H9 (cell line): ENCODE data around the gene PMEPA1. TPM values are rescaled to one million over a fixed set of nuclear protein-coding genes. Genes with fewer than 3 reads are reported as not detected.

ENCODE experiments used
- DNase-seq: peaks from one replicate; pipeline ENCODE4 v3.0.0-alpha.2; 2017
- H2AFZ ChIP-seq: one replicate; pipeline ENCODE4 v1.6.1; 2013; ENCODE audit warnings: mild to moderate bottlenecking, low read length, control low read depth, moderate library complexity
- H2AK5ac ChIP-seq: 2 replicates; pipeline ENCODE4 v1.6.1; 2013; ENCODE audit warnings: low read length, control low read depth, mixed read lengths; ENCODE audit not compliant: insufficient read length
- H2BK120ac ChIP-seq: one replicate; pipeline ENCODE4 v1.6.1; 2013; ENCODE audit warnings: low read depth, mild to moderate bottlenecking, low read length, control low read depth, inconsistent platforms; ENCODE audit not compliant: poor library complexity, severe bottlenecking
- H2BK12ac ChIP-seq: 2 replicates; pipeline ENCODE4 v1.6.1; 2013; ENCODE audit warnings: low read length, control low read depth, mixed read lengths, low read depth; ENCODE audit not compliant: insufficient read length
- H2BK15ac ChIP-seq: 2 replicates; pipeline ENCODE4 v1.6.1; 2013; ENCODE audit warnings: low read depth, low read length, control low read depth
- H2BK20ac ChIP-seq: one replicate; pipeline ENCODE4 v1.6.1; 2013; ENCODE audit warnings: low read depth, mild to moderate bottlenecking, low read length, control low read depth, inconsistent platforms; ENCODE audit not compliant: poor library complexity, severe bottlenecking
- H2BK5ac ChIP-seq: 2 replicates; pipeline ENCODE4 v1.6.1; 2013; ENCODE audit warnings: low read length, control low read depth, mixed read lengths; ENCODE audit not compliant: insufficient read length
- H3K14ac ChIP-seq: 2 replicates; pipeline ENCODE4 v1.6.1; 2013; ENCODE audit warnings: low read length, control low read depth; ENCODE audit not compliant: insufficient read depth
- H3K18ac ChIP-seq: 2 replicates; pipeline ENCODE4 v1.6.1; 2013; ENCODE audit warnings: low read depth, mild to moderate bottlenecking, mixed read lengths, low read length, control low read depth; ENCODE audit not compliant: insufficient read length
- H3K23ac ChIP-seq: 2 replicates; pipeline ENCODE4 v1.6.1; 2013; ENCODE audit warnings: low read length, control low read depth, mixed read lengths, low read depth; ENCODE audit not compliant: insufficient read length
- H3K23me2 ChIP-seq: 2 replicates; pipeline ENCODE4 v1.6.1; 2013; ENCODE audit warnings: low read depth, mild to moderate bottlenecking, mixed read lengths, low read length, control low read depth; ENCODE audit not compliant: insufficient read length, poor library complexity, severe bottlenecking
- H3K27ac ChIP-seq: 2 replicates; pipeline ENCODE4 v1.5.1; 2013; ENCODE audit warnings: low read length, control low read depth, mixed read lengths, low read depth; ENCODE audit not compliant: insufficient read length
- H3K27me3 ChIP-seq: 2 replicates; pipeline ENCODE4 v1.6.1; 2013; ENCODE audit warnings: low read length, control low read depth, inconsistent platforms; ENCODE audit not compliant: insufficient read depth
- H3K4ac ChIP-seq: 2 replicates; pipeline ENCODE4 v1.6.1; 2013; ENCODE audit warnings: low read depth, mild to moderate bottlenecking, control low read depth, inconsistent platforms, low read length, moderate library complexity
- H3K4me1 ChIP-seq: 2 replicates; pipeline ENCODE4 v1.6.1; 2013; ENCODE audit warnings: low read length, control low read depth, inconsistent platforms; ENCODE audit not compliant: insufficient read depth
- H3K4me2 ChIP-seq: 2 replicates; pipeline ENCODE4 v1.6.1; 2013; ENCODE audit warnings: low read length, control low read depth, mixed read lengths; ENCODE audit not compliant: insufficient read length, insufficient read depth
- H3K56ac ChIP-seq: 2 replicates; pipeline ENCODE4 v1.6.1; 2013; ENCODE audit warnings: low read depth, mild to moderate bottlenecking, mixed read lengths, low read length, control low read depth; ENCODE audit not compliant: insufficient read length
- H3K79me1 ChIP-seq: 2 replicates; pipeline ENCODE4 v1.6.1; 2013; ENCODE audit warnings: low read depth, mild to moderate bottlenecking, moderate library complexity, low read length, control low read depth, inconsistent platforms; ENCODE audit not compliant: insufficient read depth, poor library complexity, severe bottlenecking
- H3K79me2 ChIP-seq: 2 replicates; pipeline ENCODE4 v1.6.1; 2013; ENCODE audit warnings: low read length, control low read depth, inconsistent platforms; ENCODE audit not compliant: insufficient read depth
- H3K9ac ChIP-seq: 2 replicates; pipeline ENCODE4 v1.6.1; 2013; ENCODE audit warnings: low read length, control low read depth, mixed read lengths; ENCODE audit not compliant: insufficient read length; ENCODE audit errors: extremely low read depth
- H3K9me3 ChIP-seq: one replicate; pipeline ENCODE4 v1.6.1; 2013; ENCODE audit warnings: low read depth, low read length, inconsistent platforms; ENCODE audit not compliant: control insufficient read depth
- H3T11ph ChIP-seq: one replicate; pipeline ENCODE4 v1.6.1; 2013; ENCODE audit warnings: mild to moderate bottlenecking, low read length, control low read depth, inconsistent platforms
- H4K20me1 ChIP-seq: one replicate; pipeline ENCODE4 v1.6.1; 2013; ENCODE audit not compliant: control insufficient read depth, insufficient read length, insufficient read depth
- H4K5ac ChIP-seq: 2 replicates; pipeline ENCODE4 v1.6.1; 2013; ENCODE audit warnings: low read depth, mild to moderate bottlenecking, mixed read lengths, low read length, control low read depth; ENCODE audit not compliant: insufficient read length
- H4K8ac ChIP-seq: replicated peaks from 2 replicates; pipeline ENCODE4 v1.6.1; 2013; ENCODE audit warnings: low read length, control low read depth, mixed read lengths, low read depth; ENCODE audit not compliant: insufficient read length
- H4K91ac ChIP-seq: 2 replicates; pipeline ENCODE4 v1.6.1; 2013; ENCODE audit warnings: low read depth, mild to moderate bottlenecking, moderate library complexity, mixed read lengths, low read length, control low read depth; ENCODE audit not compliant: insufficient read length
- H3K27ac Mint-ChIP-seq, 3 experiments: 2 replicates in 2 of 3; 3 replicates in 1 of 3; pipeline ENCODE4 v1.8.0; 2020 to 2021; ENCODE audit warnings: mixed read lengths in 3 of 3, mild to moderate bottlenecking in 1 of 3, moderate library complexity in 1 of 3
- H3K27me3 Mint-ChIP-seq: 2 replicates; pipeline ENCODE4 v1.8.0; 2021; ENCODE audit warnings: low read depth, mild to moderate bottlenecking, moderate library complexity, mixed read lengths
- H3K36me3 Mint-ChIP-seq, 3 experiments: 2 replicates in 2 of 3; 3 replicates in 1 of 3; pipeline ENCODE4 v1.8.0; 2020 to 2021; ENCODE audit warnings: low read depth in 3 of 3, mixed read lengths in 3 of 3; ENCODE audit not compliant: insufficient read depth in 1 of 3
- H3K4me1 Mint-ChIP-seq, 2 experiments: 2 replicates each; pipeline ENCODE4 v1.8.0; 2020; ENCODE audit warnings: mixed read lengths in 2 of 2
- H3K4me3 Mint-ChIP-seq, 2 experiments: 2 replicates in 1 of 2; 3 replicates in 1 of 2; pipeline ENCODE4 v1.8.0; 2020 to 2021; ENCODE audit warnings: mild to moderate bottlenecking in 2 of 2, mixed read lengths in 2 of 2, moderate library complexity in 1 of 2
- H3K9me3 Mint-ChIP-seq, 2 experiments: 2 replicates in 1 of 2; 3 replicates in 1 of 2; pipeline ENCODE4 v1.8.0; 2020; ENCODE audit warnings: mild to moderate bottlenecking in 2 of 2, mixed read lengths in 2 of 2, moderate library complexity in 1 of 2
- CTCF ChIP-seq: fragments of 200-600 bp; sonication (generic); conservative IDR thresholded peaks from 3 replicates; pipeline ENCODE4 v1.8.0; 2021; ENCODE audit warnings: antibody characterized with exemption, mild to moderate bottlenecking
- WGBS: extraction: QIAGEN DNeasy Blood & Tissue Kit; methylation state at CpG from one replicate; pipeline ENCODE4 v1.1.7; 2013; ENCODE audit warnings: missing lambda C conversion rate, low lambda C conversion rate, mixed read lengths; ENCODE audit not compliant: insufficient read length; ENCODE audit errors: extremely low coverage; 5-methylcytosine and 5-hydroxymethylcytosine counted together
- total RNA-seq: library from RNA; stranded (reverse); gene quantifications from 2 replicates; pipeline ENCODE4 v1.2.1, GENCODE V29; 2021

The PMEPA1 gene
- total RNA-seq, 1 experiment from 2014 or later = 34.6 TPM

GRCh38 chr20:57672953-57673575, 36.8 kb downstream of the PMEPA1 start:
- H2BK120ac ChIP-seq = no peak overlapping the region
- peaks cover 38% of the 10 kb centered on the region; the same call in 1 of the 2 replicates for H3K79me2 ChIP-seq
- H3K4me3 Mint-ChIP-seq = no peak overlapping the region

More at GRCh38 chr20:57672953-57673575, 36.8 kb downstream of the PMEPA1 start:
- Mint-ChIP-seq H3K27me3 (no peaks in the 10 kb centered on the region), H3K36me3 (peaks cover 0 to 8% (median 0%) of the 10 kb centered on the region in 3 experiments; a peak in 2 of 7 replicates), H3K27ac (peak overlapping the region in 1 of 3 experiments; percentile 86; a peak in 2 of 7 replicates), H3K4me1 (peaks cover 49 to 61% of the 10 kb centered on the region in 2 experiments), H3K9me3 (no peaks in the 10 kb centered on the region)
- no peak for DNase-seq
- Histone ChIP-seq H2BK5ac (no peak overlapping the region), H3K27ac (no peak overlapping the region), H3K56ac (no peak overlapping the region), H4K5ac (no peak overlapping the region), H4K91ac (no peak overlapping the region), H3K9ac (no peak overlapping the region), H3K18ac (no peak overlapping the region), H3K23me2 (no peaks in the 10 kb centered on the region), H3K4me1 (peaks cover 13% of the 10 kb centered on the region), H2BK12ac (no peak overlapping the region), H3K14ac (no peak overlapping the region), H2BK20ac (no peak overlapping the region), H3K4me2 (no peak overlapping the region), H4K20me1 (no peaks in the 10 kb centered on the region), H2AK5ac (no peak overlapping the region), H3K4ac (no peak overlapping the region), H4K8ac (no peak overlapping the region), H3K27me3 (no peaks in the 10 kb centered on the region), H3K23ac (no peak overlapping the region), H2BK15ac (no peak overlapping the region), H2AFZ (no peak overlapping the region), H3K79me1 (peaks cover 6% of the 10 kb centered on the region), H3K9me3 (no peaks in the 10 kb centered on the region), H3T11ph (no peak overlapping the region)
- no peak for TF ChIP-seq CTCF
- WGBS = no CpG with 5 or more reads among the region's 17 CpGs
